Gastrocnemius medialis (tissue), 4 donors: ENCODE data around the gene KATNB1.

Experiments
- CTCF ChIP-seq, 5 experiments: fragments of 450-650 bp in 3 of 5; fragments of 200-600 bp in 2 of 5; sonication (generic) in 2 of 5; IDR thresholded peaks in 4 of 5; conservative IDR thresholded peaks in 1 of 5; 1 replicate in 4 of 5; 2 replicates in 1 of 5; pipeline ENCODE4 v1.5.1; 2016 to 2019; ENCODE audit warnings: antibody characterized with exemption in 5 of 5, mild to moderate bottlenecking in 3 of 5, moderate library complexity in 3 of 5
- POLR2A ChIP-seq, 2 donors: fragments of 450-650 bp; IDR thresholded peaks; one replicate each; pipeline ENCODE4 v1.6.1; 2017; ENCODE audit warnings: antibody characterized with exemption in 2 of 2, mild to moderate bottlenecking in 2 of 2, moderate library complexity in 2 of 2

- no peak for TF ChIP-seq CTCF (IDR thresholded peaks at IDR 0.05 in 4 of 5, conservative IDR thresholded peaks at IDR 0.05 in 1 of 5)
- no peak for TF ChIP-seq POLR2A (IDR thresholded peaks at IDR 0.05)
These were observed 36.7 kb upstream of the KATNB1 start for GRCh38 chr16:57698812-57699405.
